Measurements from ENCODE around the gene PGBD5. TPM values are rescaled to one million over a fixed set of nuclear protein-coding genes. Genes with fewer than 3 reads are reported as not detected.

The PGBD5 gene
- polyA plus RNA-seq, 4 donors: under 0.01 to 1.0 (median 0.48) TPM

- WGBS, 3 donors: 86 to 98% (median 95%) methylated on average over 7 of the region's 7 CpGs
- DNase-seq: no peak
- Histone ChIP-seq H3K27me3 (ENCODE audit: control insufficient read depth in 3 of 3, insufficient read depth in 3 of 3, low read length in 3 of 3) (no peaks in the 10 kb centered on the region), H3K4me3 (ENCODE audit: low read depth in 1 of 3, low read length in 3 of 3) (no peak overlapping the region), H3K27ac (ENCODE audit: low read depth in 1 of 3, low read length in 2 of 3) (no peak overlapping the region), H3K36me3 (ENCODE audit: control insufficient read depth in 3 of 3, insufficient read depth in 2 of 3, low read depth in 1 of 3, low read length in 3 of 3) (peaks cover 0 to 5% (median 0%) of the 10 kb centered on the region in 3 donors), H3K4me1 (ENCODE audit: control insufficient read depth in 3 of 3, insufficient read depth in 2 of 3, low read depth in 1 of 3, low read length in 2 of 3) (no peaks in the 10 kb centered on the region), H3K9me3 (ENCODE audit: control insufficient read depth in 2 of 2, insufficient read depth in 1 of 2, low read depth in 1 of 2, low read length in 1 of 2) (no peaks in the 10 kb centered on the region)
- FAIRE-seq: no peak
Observed at GRCh38 chr1:230347896-230348295, 78.2 kb downstream of the PGBD5 start.

GRCh38 chr1:230345139-230345885 lies 80.8 kb downstream of the PGBD5 start:
- Histone ChIP-seq H3K4me1 (ENCODE audit: control insufficient read depth in 3 of 3, insufficient read depth in 2 of 3, low read depth in 1 of 3, low read length in 2 of 3) (no peaks in the 10 kb centered on the region), H3K9me3 (ENCODE audit: control insufficient read depth in 2 of 2, insufficient read depth in 1 of 2, low read depth in 1 of 2, low read length in 1 of 2) (no peaks in the 10 kb centered on the region), H3K27ac (ENCODE audit: low read depth in 1 of 3, low read length in 2 of 3) (no peak overlapping the region), H3K36me3 (ENCODE audit: control insufficient read depth in 3 of 3, insufficient read depth in 2 of 3, low read depth in 1 of 3, low read length in 3 of 3) (peaks cover 0 to 4% (median 0%) of the 10 kb centered on the region in 3 donors), H3K27me3 (ENCODE audit: control insufficient read depth in 3 of 3, insufficient read depth in 3 of 3, low read length in 3 of 3) (no peaks in the 10 kb centered on the region), H3K4me3 (ENCODE audit: low read depth in 1 of 3, low read length in 3 of 3) (no peak overlapping the region)
- WGBS, 3 donors: 78 to 80% (median 78%) methylated on average over 7 of the region's 7 CpGs
- DNase-seq: no peak
- FAIRE-seq: no peak

GRCh38 chr1:230342699-230343098 lies 83.4 kb downstream of the PGBD5 start:
- no peak overlapping the region for H3K4me3 ChIP-seq (ENCODE audit: low read depth in 1 of 3, low read length in 3 of 3)
- 76 to 80% (median 78%) methylated on average over 2 of the region's 2 CpGs for WGBS, 3 donors
- no peak overlapping the region for H3K27ac ChIP-seq (ENCODE audit: low read depth in 1 of 3, low read length in 2 of 3)
- H3K9me3 ChIP-seq (ENCODE audit: control insufficient read depth in 2 of 2, insufficient read depth in 1 of 2, low read depth in 1 of 2, low read length in 1 of 2): no peaks in the 10 kb centered on the region
- no peaks in the 10 kb centered on the region for H3K27me3 ChIP-seq (ENCODE audit: control insufficient read depth in 3 of 3, insufficient read depth in 3 of 3, low read length in 3 of 3)
- FAIRE-seq (no peak), DNase-seq (no peak)
- H3K36me3 ChIP-seq (ENCODE audit: control insufficient read depth in 3 of 3, insufficient read depth in 2 of 3, low read depth in 1 of 3, low read length in 3 of 3): no peaks in the 10 kb centered on the region
- no peaks in the 10 kb centered on the region for H3K4me1 ChIP-seq (ENCODE audit: control insufficient read depth in 3 of 3, insufficient read depth in 2 of 3, low read depth in 1 of 3, low read length in 2 of 3)

- Histone ChIP-seq H3K27me3 (ENCODE audit: control insufficient read depth in 3 of 3, insufficient read depth in 3 of 3, low read length in 3 of 3) (no peaks in the 10 kb centered on the region), H3K27ac (ENCODE audit: low read depth in 1 of 3, low read length in 2 of 3) (no peak overlapping the region), H3K9me3 (ENCODE audit: control insufficient read depth in 2 of 2, insufficient read depth in 1 of 2, low read depth in 1 of 2, low read length in 1 of 2) (no peaks in the 10 kb centered on the region), H3K4me1 (ENCODE audit: control insufficient read depth in 3 of 3, insufficient read depth in 2 of 3, low read depth in 1 of 3, low read length in 2 of 3) (no peaks in the 10 kb centered on the region), H3K4me3 (ENCODE audit: low read depth in 1 of 3, low read length in 3 of 3) (no peak overlapping the region), H3K36me3 (ENCODE audit: control insufficient read depth in 3 of 3, insufficient read depth in 2 of 3, low read depth in 1 of 3, low read length in 3 of 3) (no peaks in the 10 kb centered on the region)
- DNase-seq: no peak
- 34 to 51% (median 41%) methylated on average over 3 of the region's 3 CpGs for WGBS, 3 donors
- no peak for FAIRE-seq
Observed at GRCh38 chr1:230342019-230342418, 84.1 kb downstream of the PGBD5 start.

GRCh38 chr1:230341162-230341546 lies 85.0 kb downstream of the PGBD5 start:
- DNase-seq (no peak), FAIRE-seq (no peak)
- Histone ChIP-seq H3K4me1 (ENCODE audit: control insufficient read depth in 3 of 3, insufficient read depth in 2 of 3, low read depth in 1 of 3, low read length in 2 of 3) (no peaks in the 10 kb centered on the region), H3K27ac (ENCODE audit: low read depth in 1 of 3, low read length in 2 of 3) (no peak overlapping the region), H3K4me3 (ENCODE audit: low read depth in 1 of 3, low read length in 3 of 3) (no peak overlapping the region), H3K9me3 (ENCODE audit: control insufficient read depth in 2 of 2, insufficient read depth in 1 of 2, low read depth in 1 of 2, low read length in 1 of 2) (no peaks in the 10 kb centered on the region), H3K36me3 (ENCODE audit: control insufficient read depth in 3 of 3, insufficient read depth in 2 of 3, low read depth in 1 of 3, low read length in 3 of 3) (no peaks in the 10 kb centered on the region), H3K27me3 (ENCODE audit: control insufficient read depth in 3 of 3, insufficient read depth in 3 of 3, low read length in 3 of 3) (no peaks in the 10 kb centered on the region)
- 51 to 68% (median 51%) methylated on average over 3 of the region's 3 CpGs for WGBS, 3 donors

- DNase-seq (no peak), FAIRE-seq (no peak)
- 75 to 81% (median 76%) methylated on average over 7 of the region's 7 CpGs for WGBS, 3 donors
- no peaks in the 10 kb centered on the region for H3K4me1 ChIP-seq (ENCODE audit: control insufficient read depth in 3 of 3, insufficient read depth in 2 of 3, low read depth in 1 of 3, low read length in 2 of 3)
- H3K27ac ChIP-seq (ENCODE audit: low read depth in 1 of 3, low read length in 2 of 3): no peak overlapping the region
- H3K4me3 ChIP-seq (ENCODE audit: low read depth in 1 of 3, low read length in 3 of 3): no peak overlapping the region
- no peaks in the 10 kb centered on the region for H3K9me3 ChIP-seq (ENCODE audit: control insufficient read depth in 2 of 2, insufficient read depth in 1 of 2, low read depth in 1 of 2, low read length in 1 of 2)
- no peaks in the 10 kb centered on the region for H3K36me3 ChIP-seq (ENCODE audit: control insufficient read depth in 3 of 3, insufficient read depth in 2 of 3, low read depth in 1 of 3, low read length in 3 of 3)
- no peaks in the 10 kb centered on the region for H3K27me3 ChIP-seq (ENCODE audit: control insufficient read depth in 3 of 3, insufficient read depth in 3 of 3, low read length in 3 of 3)
Observed at GRCh38 chr1:230340526-230341161, 85.5 kb downstream of the PGBD5 start.

- no peak for FAIRE-seq
- no peak overlapping the region for H3K4me3 ChIP-seq (ENCODE audit: low read depth in 1 of 3, low read length in 3 of 3)
- no peaks in the 10 kb centered on the region for H3K27me3 ChIP-seq (ENCODE audit: control insufficient read depth in 3 of 3, insufficient read depth in 3 of 3, low read length in 3 of 3)
- 85 to 90% (median 87%) methylated on average over 8 of the region's 8 CpGs for WGBS, 3 donors
- no peaks in the 10 kb centered on the region for H3K4me1 ChIP-seq (ENCODE audit: control insufficient read depth in 3 of 3, insufficient read depth in 2 of 3, low read depth in 1 of 3, low read length in 2 of 3)
- H3K27ac ChIP-seq (ENCODE audit: low read depth in 1 of 3, low read length in 2 of 3): no peak overlapping the region
- H3K36me3 ChIP-seq (ENCODE audit: control insufficient read depth in 3 of 3, insufficient read depth in 2 of 3, low read depth in 1 of 3, low read length in 3 of 3): no peaks in the 10 kb centered on the region
- no peaks in the 10 kb centered on the region for H3K9me3 ChIP-seq (ENCODE audit: control insufficient read depth in 2 of 2, insufficient read depth in 1 of 2, low read depth in 1 of 2, low read length in 1 of 2)
- no peak for DNase-seq
Observed at GRCh38 chr1:230339033-230339432, 87.1 kb downstream of the PGBD5 start.

GRCh38 chr1:230337266-230337665 lies 88.9 kb downstream of the PGBD5 start:
- WGBS, 3 donors: 86 to 92% (median 90%) methylated on average over 5 of the region's 5 CpGs
- no peak overlapping the region for H3K27ac ChIP-seq (ENCODE audit: low read depth in 1 of 3, low read length in 2 of 3)
- no peak for FAIRE-seq
- no peaks in the 10 kb centered on the region for H3K36me3 ChIP-seq (ENCODE audit: control insufficient read depth in 3 of 3, insufficient read depth in 2 of 3, low read depth in 1 of 3, low read length in 3 of 3)
- no peaks in the 10 kb centered on the region for H3K4me1 ChIP-seq (ENCODE audit: control insufficient read depth in 3 of 3, insufficient read depth in 2 of 3, low read depth in 1 of 3, low read length in 2 of 3)
- no peaks in the 10 kb centered on the region for H3K9me3 ChIP-seq (ENCODE audit: control insufficient read depth in 2 of 2, insufficient read depth in 1 of 2, low read depth in 1 of 2, low read length in 1 of 2)
- H3K4me3 ChIP-seq (ENCODE audit: low read depth in 1 of 3, low read length in 3 of 3): no peak overlapping the region
- no peak for DNase-seq
- no peaks in the 10 kb centered on the region for H3K27me3 ChIP-seq (ENCODE audit: control insufficient read depth in 3 of 3, insufficient read depth in 3 of 3, low read length in 3 of 3)

Data from small intestine (tissue), 7 donors.